GM12872 (cell line): ENCODE results near the gene KLHL33.

Source experiments
- CTCF ChIP-seq: IDR thresholded peaks from 3 replicates; pipeline ENCODE4 v1.5.1; 2011; ENCODE audit warnings: low read depth, mild to moderate bottlenecking, low read length, moderate library complexity; ENCODE audit not compliant: insufficient read depth

The KLHL33 gene

GRCh38 chr14:20384321-20384720 is 51.6 kb downstream of the KLHL33 start:
- no peak for TF ChIP-seq CTCF

- TF ChIP-seq CTCF: no peak
These were observed 52.3 kb downstream of the KLHL33 start for GRCh38 chr14:20383636-20384035.

- no peak for TF ChIP-seq CTCF
These were observed 52.9 kb downstream of the KLHL33 start for GRCh38 chr14:20383032-20383431.

- no peak for TF ChIP-seq CTCF
These were observed 53.4 kb downstream of the KLHL33 start for GRCh38 chr14:20382526-20382925.

GRCh38 chr14:20381341-20381740 is 54.6 kb downstream of the KLHL33 start:
- no peak for TF ChIP-seq CTCF

GRCh38 chr14:20380681-20381080 is 55.3 kb downstream of the KLHL33 start:
- no peak for TF ChIP-seq CTCF

- TF ChIP-seq CTCF: no peak
These were observed 56.2 kb downstream of the KLHL33 start for GRCh38 chr14:20379743-20380142.

GRCh38 chr14:20377171-20377570 is 58.8 kb downstream of the KLHL33 start:
- TF ChIP-seq CTCF: no peak
